Activated CD8-positive, alpha-beta T cell treated with anti-CD3 and anti-CD28 coated beads, Interleukin-2, amount 10 ng/mL, durations not matched to agents 7 days and 5 days (primary cell): ENCODE measurements around the gene IQCH. TPM values are rescaled to one million over a fixed set of nuclear protein-coding genes. Genes with fewer than 3 reads are reported as not detected.
"Not testable (repeated sequence)": the region's sequence is repeated elsewhere in the genome, so short reads cannot be mapped to it uniquely, and the experiment has no call there.

Experiments used
- ATAC-seq: fragments of 150-1000 bp; cut with Tn5 transposase; one replicate; pipeline ENCODE4 v1.10.0; 2021; ENCODE audit warnings: moderate library complexity
- CTCF ChIA-PET: fragments of 350-600 bp; sonication (Branson Sonifier 250); formaldehyde crosslinking; loops from one replicate; lab custom pipeline; 2021; ENCODE audit warnings: antibody characterized with exemption; lab: Charles Lee
- POLR2A ChIA-PET: fragments of 350-600 bp; sonication (Branson Sonifier 250); formaldehyde crosslinking; loops from one replicate; lab custom pipeline; 2021; ENCODE audit warnings: antibody characterized with exemption; lab: Charles Lee
- DNase-seq: peaks from one replicate; pipeline ENCODE4 v3.0.0-alpha.2; 2020
- H3K27ac Mint-ChIP-seq: one replicate; pipeline ENCODE4 v1.8.0; 2021; ENCODE audit warnings: mild to moderate bottlenecking, mixed read lengths
- H3K27me3 Mint-ChIP-seq: one replicate; pipeline ENCODE4 v1.8.0; 2021; ENCODE audit warnings: low read depth, mixed read lengths
- H3K36me3 Mint-ChIP-seq: one replicate; pipeline ENCODE4 v1.8.0; 2021; ENCODE audit warnings: low read depth, mixed read lengths
- H3K4me1 Mint-ChIP-seq: one replicate; pipeline ENCODE4 v1.8.0; 2021; ENCODE audit warnings: low read depth, mixed read lengths
- H3K4me3 Mint-ChIP-seq: one replicate; pipeline ENCODE4 v1.8.0; 2021; ENCODE audit warnings: mild to moderate bottlenecking, mixed read lengths
- H3K9me3 Mint-ChIP-seq: one replicate; pipeline ENCODE4 v1.8.0; 2022; ENCODE audit warnings: mixed read lengths; ENCODE audit not compliant: insufficient read depth
- total RNA-seq, 2 experiments: library from RNA; stranded (reverse); gene quantifications; one replicate each; pipeline ENCODE4 v1.2.3, GENCODE V29; 2021

Gene IQCH
- total RNA-seq, 2 experiments from 2014 or later, result 0.97 to 2.2 TPM

- POLR2A ChIA-PET, result not testable (repeated sequence)
- H3K27me3 Mint-ChIP-seq, result peaks cover 16% of the 10 kb centered on the region
These were observed 109.1 kb downstream of the IQCH start for GRCh38 chr15:67363712-67364111.

GRCh38 chr15:67365994-67366393 is 111.4 kb downstream of the IQCH start:
- no peaks in the 10 kb centered on the region for H3K9me3 Mint-ChIP-seq
- H3K4me1 Mint-ChIP-seq, result peaks cover 10% of the 10 kb centered on the region
- no peak overlapping the region for H3K4me3 Mint-ChIP-seq
- H3K36me3 Mint-ChIP-seq, result no peaks in the 10 kb centered on the region
- no peak overlapping the region for H3K27ac Mint-ChIP-seq
- POLR2A ChIA-PET, result no interaction called here
- CTCF ChIA-PET, result interaction anchor here (1.0 kb wide), 1 partner anchor 419 kb away, joined by 3 read pairs; no protein-coding TSS in a partner anchor
- DNase-seq, result no peak
- peaks cover 23% of the 10 kb centered on the region for H3K27me3 Mint-ChIP-seq
- ATAC-seq, result no peak

More at GRCh38 chr15:67363712-67364111, 109.1 kb downstream of the IQCH start:
- not testable (repeated sequence) for H3K4me3 Mint-ChIP-seq, H3K27ac Mint-ChIP-seq, H3K4me1 Mint-ChIP-seq, DNase-seq, H3K9me3 Mint-ChIP-seq, ATAC-seq, H3K36me3 Mint-ChIP-seq
- CTCF ChIA-PET, result interaction anchor here (1.4 kb wide), 1 partner anchor 59 kb away, joined by 3 read pairs; no protein-coding TSS in a partner anchor

GRCh38 chr15:67366904-67367303 is 112.3 kb downstream of the IQCH start:
- H3K36me3 Mint-ChIP-seq, result no peaks in the 10 kb centered on the region
- no peak overlapping the region for H3K4me3 Mint-ChIP-seq
- H3K9me3 Mint-ChIP-seq, result no peaks in the 10 kb centered on the region
- H3K27me3 Mint-ChIP-seq, result peaks cover 27% of the 10 kb centered on the region
- no peak overlapping the region for H3K27ac Mint-ChIP-seq
- peaks cover 10% of the 10 kb centered on the region for H3K4me1 Mint-ChIP-seq
- ChIA-PET CTCF (interaction anchor here (0.6 to 0.8 kb wide), 2 partner anchors 67 to 298 kb away, joined by 3 to 6 read pairs; no protein-coding TSS in a partner anchor), POLR2A (no interaction called here)
- ATAC-seq, result peak; percentile 42
- peak; percentile 35 for DNase-seq

- H3K27me3 Mint-ChIP-seq, result peaks cover 32% of the 10 kb centered on the region
- H3K4me1 Mint-ChIP-seq, result peaks cover 10% of the 10 kb centered on the region
- no peak overlapping the region for H3K4me3 Mint-ChIP-seq
- no peaks in the 10 kb centered on the region for H3K9me3 Mint-ChIP-seq
- ChIA-PET POLR2A (no interaction called here), CTCF (no interaction called here)
- ATAC-seq, result no peak
- no peaks in the 10 kb centered on the region for H3K36me3 Mint-ChIP-seq
- no peak overlapping the region for H3K27ac Mint-ChIP-seq
- no peak for DNase-seq
These were observed 114.9 kb downstream of the IQCH start for GRCh38 chr15:67369359-67369998.

- CTCF ChIA-PET, result no interaction called here
- POLR2A ChIA-PET, result no interaction called here
- Mint-ChIP-seq H3K9me3 (no peaks in the 10 kb centered on the region), H3K27me3 (peaks cover 32% of the 10 kb centered on the region), H3K27ac (no peak overlapping the region), H3K36me3 (no peaks in the 10 kb centered on the region), H3K4me3 (no peak overlapping the region), H3K4me1 (peaks cover 10% of the 10 kb centered on the region)
- DNase-seq (no peak), ATAC-seq (no peak)
These were observed 115.8 kb downstream of the IQCH start for GRCh38 chr15:67370206-67370954.

- Mint-ChIP-seq H3K4me3 (no peak overlapping the region), H3K4me1 (no peaks in the 10 kb centered on the region), H3K36me3 (no peaks in the 10 kb centered on the region), H3K27ac (no peak overlapping the region), H3K27me3 (peaks cover 30% of the 10 kb centered on the region), H3K9me3 (no peaks in the 10 kb centered on the region)
- CTCF ChIA-PET, result no interaction called here
- DNase-seq (no peak), ATAC-seq (no peak)
- POLR2A ChIA-PET, result no interaction called here
These were observed 118.0 kb downstream of the IQCH start for GRCh38 chr15:67372543-67372942.

GRCh38 chr15:67372986-67373675 is 118.5 kb downstream of the IQCH start:
- CTCF ChIA-PET, result interaction anchor here (0.7 kb wide), 1 partner anchor 371 kb away, joined by 3 read pairs; no protein-coding TSS in a partner anchor
- Mint-ChIP-seq H3K4me3 (no peak overlapping the region), H3K9me3 (no peaks in the 10 kb centered on the region), H3K27ac (no peak overlapping the region), H3K36me3 (no peaks in the 10 kb centered on the region), H3K4me1 (no peaks in the 10 kb centered on the region), H3K27me3 (peaks cover 31% of the 10 kb centered on the region)
- DNase-seq, result no peak
- ATAC-seq, result no peak
- POLR2A ChIA-PET, result no interaction called here

GRCh38 chr15:67373971-67374370 is 119.4 kb downstream of the IQCH start:
- Mint-ChIP-seq H3K4me3 (no peak overlapping the region), H3K36me3 (no peaks in the 10 kb centered on the region), H3K27me3 (peaks cover 33% of the 10 kb centered on the region), H3K9me3 (no peaks in the 10 kb centered on the region), H3K4me1 (no peaks in the 10 kb centered on the region), H3K27ac (no peak overlapping the region)
- ChIA-PET POLR2A (no interaction called here), CTCF (interaction anchor here (1.0 kb wide), 1 partner anchor 59 kb away, joined by 3 read pairs; no protein-coding TSS in a partner anchor)
- ATAC-seq (no peak), DNase-seq (no peak)

GRCh38 chr15:67379530-67379929 is 124.9 kb downstream of the IQCH start:
- Mint-ChIP-seq H3K4me3 (no peak overlapping the region), H3K9me3 (no peaks in the 10 kb centered on the region), H3K27ac (no peak overlapping the region), H3K36me3 (no peaks in the 10 kb centered on the region), H3K4me1 (peaks cover 4% of the 10 kb centered on the region), H3K27me3 (peaks cover 17% of the 10 kb centered on the region)
- CTCF ChIA-PET, result no interaction called here
- no peak for DNase-seq
- no peak for ATAC-seq
- POLR2A ChIA-PET, result no interaction called here

- ChIA-PET CTCF (no interaction called here), POLR2A (no interaction called here)
- ATAC-seq (no peak), DNase-seq (no peak)
- Mint-ChIP-seq H3K27me3 (peaks cover 25% of the 10 kb centered on the region), H3K27ac (no peak overlapping the region), H3K4me3 (no peak overlapping the region), H3K36me3 (no peaks in the 10 kb centered on the region), H3K9me3 (no peaks in the 10 kb centered on the region), H3K4me1 (peaks cover 4% of the 10 kb centered on the region)
These were observed 126.3 kb downstream of the IQCH start for GRCh38 chr15:67380921-67381320.

GRCh38 chr15:67381416-67382045 is 126.9 kb downstream of the IQCH start:
- no peaks in the 10 kb centered on the region for H3K9me3 Mint-ChIP-seq
- ChIA-PET CTCF (no interaction called here), POLR2A (interaction anchor here (0.6 kb wide), 1 partner anchor 61 kb away, joined by 4 read pairs; no protein-coding TSS in a partner anchor)
- H3K27ac Mint-ChIP-seq, result no peak overlapping the region
- peaks cover 25% of the 10 kb centered on the region for H3K27me3 Mint-ChIP-seq
- H3K4me3 Mint-ChIP-seq, result no peak overlapping the region
- no peaks in the 10 kb centered on the region for H3K36me3 Mint-ChIP-seq
- ATAC-seq, result no peak
- peaks cover 4% of the 10 kb centered on the region for H3K4me1 Mint-ChIP-seq
- DNase-seq, result no peak
